IPS DF 19.7 (cell line): Measurements from ENCODE around the gene DOP1A.

Source experiments
- DNase-seq: peaks from one replicate; pipeline ENCODE4 v3.0.0-alpha.2; 2013; ENCODE audit warnings: low read depth, low spot score

DOP1A gene

GRCh38 chr6:83073615-83074014 lies 6.1 kb downstream of the DOP1A start:
- no peak for DNase-seq

GRCh38 chr6:83083476-83083875 lies 16.0 kb downstream of the DOP1A start:
- DNase-seq, result no peak

- no peak for DNase-seq
Measured at GRCh38 chr6:83086751-83087150, 19.3 kb downstream of the DOP1A start.

GRCh38 chr6:83092756-83093399 lies 25.4 kb downstream of the DOP1A start:
- no peak for DNase-seq

GRCh38 chr6:83096791-83097190 lies 29.3 kb downstream of the DOP1A start:
- no peak for DNase-seq

GRCh38 chr6:83097204-83097603 lies 29.7 kb downstream of the DOP1A start:
- no peak for DNase-seq

GRCh38 chr6:83097675-83098074 lies 30.2 kb downstream of the DOP1A start:
- DNase-seq, result no peak

GRCh38 chr6:83098589-83098988 lies 31.1 kb downstream of the DOP1A start:
- DNase-seq, result no peak

GRCh38 chr6:83108378-83108777 lies 40.9 kb downstream of the DOP1A start:
- DNase-seq, result no peak

GRCh38 chr6:83113258-83113657 lies 45.8 kb downstream of the DOP1A start:
- no peak for DNase-seq

- DNase-seq, result no peak
Measured at GRCh38 chr6:83114164-83114563, 46.7 kb downstream of the DOP1A start.

GRCh38 chr6:83117802-83118201 lies 50.3 kb downstream of the DOP1A start:
- no peak for DNase-seq

GRCh38 chr6:83119742-83120300 lies 52.4 kb downstream of the DOP1A start:
- DNase-seq, result no peak

GRCh38 chr6:83124553-83124952 lies 57.1 kb downstream of the DOP1A start:
- no peak for DNase-seq

GRCh38 chr6:83125425-83125824 lies 58.0 kb downstream of the DOP1A start:
- no peak for DNase-seq

GRCh38 chr6:83126223-83126622 lies 58.8 kb downstream of the DOP1A start:
- no peak for DNase-seq

GRCh38 chr6:83126807-83127206 lies 59.3 kb downstream of the DOP1A start:
- DNase-seq, result no peak

GRCh38 chr6:83127258-83127657 lies 59.8 kb downstream of the DOP1A start:
- no peak for DNase-seq

GRCh38 chr6:83127976-83128375 lies 60.5 kb downstream of the DOP1A start:
- DNase-seq, result no peak

GRCh38 chr6:83132121-83132520 lies 64.7 kb downstream of the DOP1A start:
- no peak for DNase-seq

GRCh38 chr6:83138118-83138722 lies 70.7 kb downstream of the DOP1A start:
- no peak for DNase-seq

GRCh38 chr6:83138758-83139157 lies 71.3 kb downstream of the DOP1A start:
- DNase-seq, result no peak

GRCh38 chr6:83151114-83151513 lies 83.6 kb downstream of the DOP1A start:
- DNase-seq, result no peak
